Right lobe of liver (tissue), 6 donors: ENCODE results near the gene NCOA6. TPM values are rescaled to one million over a fixed set of nuclear protein-coding genes. Genes with fewer than 3 reads are reported as not detected.
A peak's percentile ranks its signal among the peaks of the same experiment; 100 is the strongest.

Source experiments
- ATAC-seq, 4 donors: fragments of 200-7000 bp; cut with Tn5 transposase; one replicate each; pipeline ENCODE4 v1.9.1; 2020; ENCODE audit warnings: mild to moderate bottlenecking in 4 of 4, moderate library complexity in 4 of 4
- DNase-seq, 3 donors: peaks; one replicate each; pipeline ENCODE4 v3.0.0-alpha.2; 2020
- H3K27ac ChIP-seq, 3 donors: fragments of 200-600 bp; one replicate each; pipeline ENCODE4 v1.8.0; 2022
- H3K27me3 ChIP-seq, 2 donors: fragments of 200-600 bp; one replicate each; pipeline ENCODE4 v1.8.0; 2022
- H3K36me3 ChIP-seq, 4 donors: fragments of 200-600 bp; sonication (generic) in 1 of 4; one replicate each; pipeline versions ENCODE4 v1.5.1 to v1.8.0; 2017 to 2022; ENCODE audit warnings: control low read depth in 1 of 4
- H3K4me1 ChIP-seq, 4 donors: fragments of 200-600 bp; sonication (generic) in 1 of 4; one replicate each; pipeline versions ENCODE4 v1.5.1 to v1.8.0; 2017 to 2022; ENCODE audit warnings: control low read depth in 1 of 4
- H3K4me3 ChIP-seq, 3 donors: fragments of 200-600 bp; one replicate each; pipeline ENCODE4 v1.8.0; 2022
- H3K9me3 ChIP-seq, 4 donors: fragments of 200-600 bp; sonication (generic) in 1 of 4; one replicate each; pipeline versions ENCODE4 v1.5.1 to v1.8.0; 2017 to 2022; ENCODE audit warnings: control low read depth in 1 of 4
- POLR2A ChIP-seq: fragments of 450-650 bp; IDR thresholded peaks from one replicate; pipeline ENCODE4 v1.6.1; 2017; ENCODE audit warnings: antibody characterized with exemption, mild to moderate bottlenecking
- WGBS: methylation state at CpG from one replicate; pipeline ENCODE4 v1.1.6; 2018; ENCODE audit warnings: low coverage, low lambda C conversion rate; ENCODE audit not compliant: insufficient coverage; ENCODE audit errors: missing lambda C conversion rate; 5-methylcytosine and 5-hydroxymethylcytosine counted together
- intact Hi-C, 2 donors: fragments of 100-400 bp; cut with DNase I; formaldehyde crosslinking; loops; one replicate each; pipeline versions ENCODE4 v1.11.2 to v1.14.1; 2022
- total RNA-seq, 6 experiments: library from RNA; depleted of rRNA in 2 of 6; stranded (reverse); fragments of >200 nt in 2 of 6; fragmentation: NEBNext Ultra II Directional in 3 of 6; extraction: Animal tissue kit (Norgen Biotek cat#: 25700) in 3 of 6; gene quantifications; one replicate each; pipeline versions ENCODE4 v1.1.0 to v1.2.4, GENCODE V29; 2016 to 2023
- TF ChIP-seq, protein P1 (sequence below), 4 donors: fragments of 200-600 bp in 3 of 4; fragments of 450-650 bp in 1 of 4; IDR thresholded peaks; one replicate each; pipeline versions ENCODE4 v1.5.1 to v1.8.0; 2016 to 2022; ENCODE audit warnings: antibody characterized with exemption in 4 of 4, mild to moderate bottlenecking in 2 of 4
- donor health status: DM: no; HTN: yes; CAD: no.
- donor health status: DM: no; HTN: no; CAD: no.
- donor health status: DM: no; HTN: no; CAD: no.
- donor health status: DM: no; HTN: yes; CAD: no.
- donor health status: DM: no; HTN: yes; CAD: no.

Gene NCOA6
- total RNA-seq, 6 experiments from 2014 or later, result 10.0 to 12.9 (median 11.1) TPM

DNA sequence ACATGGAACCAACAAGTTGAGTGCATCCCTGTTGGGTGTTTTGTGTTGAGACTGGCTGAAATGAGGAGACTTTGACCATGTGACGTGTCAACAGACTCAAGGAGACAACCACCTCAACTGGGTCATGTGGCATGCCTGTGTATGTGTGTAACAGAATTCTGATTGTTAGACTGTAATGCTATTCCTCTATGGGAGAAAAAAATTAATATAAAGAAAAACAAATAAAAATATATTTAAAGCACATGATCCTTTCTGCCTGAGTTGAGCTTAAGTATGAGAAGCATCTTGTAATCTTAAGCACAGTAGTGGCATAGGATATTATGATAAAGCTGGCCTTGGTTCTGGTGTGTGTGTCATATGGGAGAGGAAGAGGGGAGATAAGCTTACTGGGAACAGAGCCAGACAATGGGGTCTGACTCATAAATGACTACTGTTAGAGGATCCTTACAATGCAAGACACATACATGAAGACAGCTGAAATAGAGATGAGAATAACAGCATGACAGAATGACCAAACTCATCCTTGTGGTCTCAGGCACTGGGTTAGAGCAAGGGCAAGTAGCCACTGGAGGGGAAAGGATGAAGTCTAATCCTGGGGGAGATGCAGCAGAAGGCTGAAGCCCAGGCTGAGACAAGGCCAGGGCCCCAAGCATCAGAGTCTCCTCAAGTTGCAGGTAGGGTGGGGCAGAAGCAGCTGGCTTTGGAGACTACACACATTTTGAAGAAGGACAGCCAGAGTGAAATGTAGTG lies 112.1 kb downstream of the NCOA6 start:
- intact Hi-C loops, result no loop called here
- Histone ChIP-seq H3K4me3 (no peak overlapping the region), H3K27me3 (no peaks in the 10 kb centered on the region), H3K9me3 (no peaks in the 10 kb centered on the region), H3K4me1 (peaks cover 0 to 24% (median 9%) of the 10 kb centered on the region in 4 donors), H3K36me3 (peaks cover 0 to 7% (median 3%) of the 10 kb centered on the region in 4 donors), H3K27ac (no peak overlapping the region)
- ATAC-seq (peak in 2 of 4 donors; percentile 1 to 27), DNase-seq (peak in 1 of 3 donors; percentile 34)
- WGBS, result 57% methylated on average over 1 of the region's 1 CpG
- TF ChIP-seq, protein P1, sequence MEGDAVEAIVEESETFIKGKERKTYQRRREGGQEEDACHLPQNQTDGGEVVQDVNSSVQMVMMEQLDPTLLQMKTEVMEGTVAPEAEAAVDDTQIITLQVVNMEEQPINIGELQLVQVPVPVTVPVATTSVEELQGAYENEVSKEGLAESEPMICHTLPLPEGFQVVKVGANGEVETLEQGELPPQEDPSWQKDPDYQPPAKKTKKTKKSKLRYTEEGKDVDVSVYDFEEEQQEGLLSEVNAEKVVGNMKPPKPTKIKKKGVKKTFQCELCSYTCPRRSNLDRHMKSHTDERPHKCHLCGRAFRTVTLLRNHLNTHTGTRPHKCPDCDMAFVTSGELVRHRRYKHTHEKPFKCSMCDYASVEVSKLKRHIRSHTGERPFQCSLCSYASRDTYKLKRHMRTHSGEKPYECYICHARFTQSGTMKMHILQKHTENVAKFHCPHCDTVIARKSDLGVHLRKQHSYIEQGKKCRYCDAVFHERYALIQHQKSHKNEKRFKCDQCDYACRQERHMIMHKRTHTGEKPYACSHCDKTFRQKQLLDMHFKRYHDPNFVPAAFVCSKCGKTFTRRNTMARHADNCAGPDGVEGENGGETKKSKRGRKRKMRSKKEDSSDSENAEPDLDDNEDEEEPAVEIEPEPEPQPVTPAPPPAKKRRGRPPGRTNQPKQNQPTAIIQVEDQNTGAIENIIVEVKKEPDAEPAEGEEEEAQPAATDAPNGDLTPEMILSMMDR (IDR thresholded peaks at IDR 0.05), result no peak
- no peak for TF ChIP-seq POLR2A

DNA sequence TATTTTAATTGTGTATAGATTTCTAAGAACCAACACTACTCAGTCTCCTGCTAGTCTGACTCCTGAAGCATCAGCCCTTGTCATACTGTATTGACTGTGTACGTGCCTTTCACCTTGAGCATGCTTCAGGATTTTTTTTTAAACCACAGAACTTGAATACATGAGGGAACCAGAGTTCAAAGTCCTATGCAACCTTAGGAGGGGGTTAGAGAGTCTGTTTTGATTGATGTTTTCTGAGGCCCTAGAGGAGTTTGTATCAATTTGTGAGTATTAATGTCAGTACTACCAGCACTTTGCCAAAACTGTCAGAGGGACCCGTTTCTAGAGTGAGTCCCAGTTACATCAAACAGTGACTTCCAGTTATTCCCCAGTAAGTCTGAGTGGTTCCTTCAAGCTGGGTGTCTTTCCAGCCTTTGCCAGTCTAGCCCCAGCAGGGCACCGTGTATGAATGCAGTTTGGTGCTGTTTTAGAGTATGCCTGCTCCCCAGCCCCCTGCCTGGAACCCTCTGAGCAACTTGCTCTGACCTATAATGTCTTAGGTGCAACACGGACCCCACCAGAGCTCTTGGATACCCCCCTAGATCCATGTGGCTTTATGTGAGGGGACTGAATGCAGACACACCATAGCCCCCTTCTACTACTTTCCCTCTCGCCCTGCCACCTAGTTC lies 112.8 kb downstream of the NCOA6 start:
- ATAC-seq, result no peak
- peaks cover 0 to 26% (median 12%) of the 10 kb centered on the region in 4 donors for H3K4me1 ChIP-seq
- WGBS, result 76% methylated on average over 4 of the region's 5 CpGs
- no peak overlapping the region for H3K27ac ChIP-seq
- H3K9me3 ChIP-seq, result no peaks in the 10 kb centered on the region
- H3K27me3 ChIP-seq, result no peaks in the 10 kb centered on the region
- peak in 1 of 3 donors; percentile 36 for DNase-seq
- intact Hi-C loops, result no loop called here
- peaks cover 0 to 7% (median 3%) of the 10 kb centered on the region in 4 donors for H3K36me3 ChIP-seq
- no peak for TF ChIP-seq POLR2A
- TF ChIP-seq, protein P1 (IDR thresholded peaks at IDR 0.05), result no peak
- no peak overlapping the region for H3K4me3 ChIP-seq

DNA sequence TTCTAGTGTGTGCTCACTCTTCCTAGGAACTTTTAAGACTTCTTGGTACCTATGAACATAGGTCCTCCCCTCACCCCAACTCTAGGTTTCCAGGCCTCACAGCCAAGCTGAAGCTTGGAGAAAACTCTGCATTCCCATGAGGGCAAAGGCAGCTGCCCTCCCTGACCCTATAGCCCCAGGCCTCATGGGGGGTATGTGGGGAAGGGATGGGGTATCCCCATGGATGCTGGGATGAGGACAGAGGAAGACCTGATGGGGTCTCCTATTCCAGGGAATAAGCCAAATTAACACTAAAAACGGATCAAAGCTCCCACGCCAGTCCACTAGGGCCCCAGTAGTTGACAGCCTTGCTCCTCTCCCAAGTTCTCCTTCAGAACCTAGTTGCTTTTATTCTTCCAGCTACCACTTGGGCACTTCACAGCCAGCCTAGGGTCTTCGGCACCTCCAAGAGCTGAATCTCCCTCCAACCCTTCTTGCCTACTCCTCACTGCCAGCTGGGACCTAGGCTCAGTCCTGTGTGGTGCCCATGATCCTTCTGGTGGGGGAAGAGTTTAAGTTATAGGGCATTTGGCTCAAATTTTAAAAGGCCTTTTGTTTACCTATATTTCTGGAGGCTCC lies 113.5 kb downstream of the NCOA6 start:
- peak in 1 of 3 donors; percentile 28 for DNase-seq
- Histone ChIP-seq H3K27me3 (no peaks in the 10 kb centered on the region), H3K27ac (no peak overlapping the region), H3K4me3 (no peak overlapping the region), H3K4me1 (peaks cover 0 to 28% (median 13%) of the 10 kb centered on the region in 4 donors), H3K9me3 (no peaks in the 10 kb centered on the region), H3K36me3 (peaks cover 0 to 7% (median 3%) of the 10 kb centered on the region in 4 donors)
- TF ChIP-seq POLR2A, result no peak
- TF ChIP-seq, protein P1 (IDR thresholded peaks at IDR 0.05), result no peak
- no peak for ATAC-seq
- intact Hi-C loops, result no loop called here
- 100% methylated on average over 1 of the region's 3 CpGs for WGBS

DNA sequence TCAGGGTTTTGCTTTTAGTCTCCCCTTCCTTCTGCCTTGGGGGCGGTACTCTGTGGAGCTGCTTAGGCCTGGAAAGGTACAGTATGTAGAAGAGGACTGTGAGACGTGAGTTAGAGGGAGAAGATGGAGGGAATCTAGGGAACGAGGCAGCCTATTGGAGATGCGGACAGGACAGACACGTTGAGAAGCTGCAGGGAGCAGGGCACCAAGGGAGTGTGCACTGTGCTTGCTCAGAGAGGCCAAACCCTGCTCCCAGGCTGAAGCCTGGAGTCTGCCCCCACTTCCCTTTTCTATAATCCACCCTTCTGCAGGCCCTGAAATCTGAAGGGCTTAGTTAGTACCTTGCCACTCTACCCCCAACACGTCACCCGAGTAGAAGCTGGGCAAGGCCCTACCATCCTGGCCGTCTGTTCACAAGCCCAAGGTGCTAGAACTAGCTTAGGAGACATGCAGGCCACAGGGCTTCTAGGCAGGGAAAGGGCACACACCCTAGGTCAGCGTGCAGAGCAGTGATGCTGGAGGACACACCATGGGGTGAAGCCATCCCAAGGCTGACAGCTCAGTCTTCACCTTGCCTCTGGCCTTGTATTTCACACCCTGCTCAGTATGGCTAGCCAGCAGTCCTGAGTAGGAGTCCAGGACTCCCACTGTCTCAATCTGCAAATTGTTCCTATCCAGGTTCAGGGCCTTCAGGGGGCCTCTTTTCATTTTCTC lies 114.4 kb downstream of the NCOA6 start:
- peak in 1 of 3 donors; percentile 23 for DNase-seq
- Histone ChIP-seq H3K9me3 (no peaks in the 10 kb centered on the region), H3K27me3 (no peaks in the 10 kb centered on the region), H3K4me3 (no peak overlapping the region), H3K27ac (no peak overlapping the region), H3K36me3 (peaks cover 0 to 7% (median 3%) of the 10 kb centered on the region in 4 donors), H3K4me1 (peaks cover 0 to 35% (median 13%) of the 10 kb centered on the region in 4 donors)
- no peak for ATAC-seq
- intact Hi-C loops, result no loop called here
- 90% methylated on average over 2 of the region's 9 CpGs for WGBS
- TF ChIP-seq POLR2A, result no peak
- TF ChIP-seq, protein P1 (IDR thresholded peaks at IDR 0.05), result no peak
